Lower leg skin (tissue), 3 donors: ENCODE measurements around the gene LYPD8.

Experiments used
- CTCF ChIP-seq, 3 donors: fragments of 450-650 bp; IDR thresholded peaks; one replicate each; pipeline ENCODE4 v1.5.1; 2016; ENCODE audit warnings: antibody characterized with exemption in 3 of 3, mild to moderate bottlenecking in 3 of 3, moderate library complexity in 2 of 3
- POLR2A ChIP-seq, 2 donors: fragments of 450-650 bp; IDR thresholded peaks; one replicate each; pipeline ENCODE4 v1.6.1; 2016 to 2017; ENCODE audit warnings: antibody characterized with exemption in 2 of 2, mild to moderate bottlenecking in 1 of 2, moderate library complexity in 1 of 2

DNA sequence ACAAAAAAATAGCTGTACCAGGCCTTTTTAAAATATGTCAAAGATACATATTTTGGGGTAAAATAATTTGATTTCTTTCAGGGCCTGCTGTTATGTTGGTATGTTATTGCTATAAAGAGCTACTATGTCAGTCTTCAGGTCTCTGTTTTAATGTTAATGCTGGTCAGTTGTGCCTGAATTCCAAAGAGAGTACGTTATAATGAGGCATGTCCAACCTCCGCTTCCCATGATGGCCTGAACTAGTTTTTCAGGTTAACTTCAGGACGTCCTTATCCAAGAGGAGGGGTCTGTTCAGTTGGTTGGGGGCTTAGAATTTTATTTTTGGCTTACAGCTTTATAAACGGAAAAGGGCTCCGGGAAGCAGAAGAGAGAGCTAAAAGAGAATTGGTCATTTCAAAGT is 34.9 kb upstream of the LYPD8 start:
- no peak for TF ChIP-seq CTCF (IDR thresholded peaks at IDR 0.05)
- TF ChIP-seq POLR2A (IDR thresholded peaks at IDR 0.05), result no peak
